Measurements from ENCODE around the gene OR51I2. TPM values are rescaled to one million over a fixed set of nuclear protein-coding genes. Genes with fewer than 3 reads are reported as not detected.

Gene OR51I2, protein sequence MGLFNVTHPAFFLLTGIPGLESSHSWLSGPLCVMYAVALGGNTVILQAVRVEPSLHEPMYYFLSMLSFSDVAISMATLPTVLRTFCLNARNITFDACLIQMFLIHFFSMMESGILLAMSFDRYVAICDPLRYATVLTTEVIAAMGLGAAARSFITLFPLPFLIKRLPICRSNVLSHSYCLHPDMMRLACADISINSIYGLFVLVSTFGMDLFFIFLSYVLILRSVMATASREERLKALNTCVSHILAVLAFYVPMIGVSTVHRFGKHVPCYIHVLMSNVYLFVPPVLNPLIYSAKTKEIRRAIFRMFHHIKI
- not detected for total RNA-seq
- long read RNA-seq: 0 reads

DNA sequence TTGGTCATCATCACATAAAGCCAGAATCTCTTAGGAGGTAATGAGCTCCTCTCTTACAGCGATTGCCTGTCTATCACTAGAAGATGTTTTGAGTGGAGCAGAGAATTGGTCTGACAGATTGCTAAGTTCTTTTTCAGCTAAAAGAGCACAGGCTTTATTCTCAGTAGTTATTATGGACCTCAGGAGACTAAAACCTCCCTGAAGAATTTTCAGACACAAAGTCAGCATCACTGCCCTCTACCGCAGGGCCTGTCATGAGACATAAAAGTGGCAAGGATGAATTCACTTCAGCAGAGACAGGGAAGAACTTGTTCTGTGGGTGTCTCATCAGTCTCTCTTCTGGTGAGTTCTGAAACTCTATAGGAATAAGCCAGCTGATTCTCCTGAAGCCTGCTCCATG lies at the start of gene OR51I2:
Gene OR51I2, plus strand, starts transcription at position 301 of the 400 bp plus-strand sequence. CDS start 4,166 bp downstream, outside the sequence.
- H3K36me3 ChIP-seq: no peaks in the 10 kb centered on the region
- DNase-seq (no peak), ATAC-seq (no peak)
- H3K27me3 ChIP-seq (ENCODE audit: low read depth): no peaks in the 10 kb centered on the region
- intact Hi-C loops (cut with DNase I): no loop called here
- H3K4me3 ChIP-seq: no peak within 1 kb of the TSS
- no peaks in the 10 kb centered on the region for H3K4me1 ChIP-seq
- H3K9me3 ChIP-seq: no peaks in the 10 kb centered on the region
- H3K27ac ChIP-seq: no peak within 1 kb of the TSS
- TF ChIP-seq, protein P1, sequence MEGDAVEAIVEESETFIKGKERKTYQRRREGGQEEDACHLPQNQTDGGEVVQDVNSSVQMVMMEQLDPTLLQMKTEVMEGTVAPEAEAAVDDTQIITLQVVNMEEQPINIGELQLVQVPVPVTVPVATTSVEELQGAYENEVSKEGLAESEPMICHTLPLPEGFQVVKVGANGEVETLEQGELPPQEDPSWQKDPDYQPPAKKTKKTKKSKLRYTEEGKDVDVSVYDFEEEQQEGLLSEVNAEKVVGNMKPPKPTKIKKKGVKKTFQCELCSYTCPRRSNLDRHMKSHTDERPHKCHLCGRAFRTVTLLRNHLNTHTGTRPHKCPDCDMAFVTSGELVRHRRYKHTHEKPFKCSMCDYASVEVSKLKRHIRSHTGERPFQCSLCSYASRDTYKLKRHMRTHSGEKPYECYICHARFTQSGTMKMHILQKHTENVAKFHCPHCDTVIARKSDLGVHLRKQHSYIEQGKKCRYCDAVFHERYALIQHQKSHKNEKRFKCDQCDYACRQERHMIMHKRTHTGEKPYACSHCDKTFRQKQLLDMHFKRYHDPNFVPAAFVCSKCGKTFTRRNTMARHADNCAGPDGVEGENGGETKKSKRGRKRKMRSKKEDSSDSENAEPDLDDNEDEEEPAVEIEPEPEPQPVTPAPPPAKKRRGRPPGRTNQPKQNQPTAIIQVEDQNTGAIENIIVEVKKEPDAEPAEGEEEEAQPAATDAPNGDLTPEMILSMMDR (IDR thresholded peaks at IDR 0.05): no peak

DNA sequence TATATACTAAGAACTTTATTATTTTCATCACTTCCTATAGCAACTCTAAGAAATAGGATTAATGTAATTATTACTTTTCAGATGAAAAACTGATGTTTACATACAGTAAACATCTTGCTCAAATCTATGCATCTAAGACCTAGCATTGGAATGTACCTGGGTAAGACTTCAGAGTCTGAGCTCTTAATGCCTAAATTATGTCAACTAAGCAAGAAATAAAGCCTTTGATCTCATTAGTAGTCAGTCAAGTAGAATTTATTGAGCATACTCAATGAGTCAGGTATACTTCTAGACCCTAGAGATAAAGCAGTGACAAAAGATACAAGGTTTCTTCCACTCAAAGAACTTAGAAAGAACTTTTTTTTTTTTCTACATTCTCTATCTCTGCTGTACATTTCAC lies 44.0 kb upstream of the OR51I2 start:
- TF ChIP-seq, protein P1 (IDR thresholded peaks at IDR 0.05): no peak
- ATAC-seq (no peak), DNase-seq (no peak)
- Histone ChIP-seq H3K4me3 (no peak overlapping the region), H3K27me3 (ENCODE audit: low read depth) (no peaks in the 10 kb centered on the region), H3K36me3 (no peaks in the 10 kb centered on the region), H3K9me3 (no peaks in the 10 kb centered on the region), H3K27ac (no peak overlapping the region), H3K4me1 (no peaks in the 10 kb centered on the region)
- intact Hi-C loops (cut with DNase I): no loop called here

DNA sequence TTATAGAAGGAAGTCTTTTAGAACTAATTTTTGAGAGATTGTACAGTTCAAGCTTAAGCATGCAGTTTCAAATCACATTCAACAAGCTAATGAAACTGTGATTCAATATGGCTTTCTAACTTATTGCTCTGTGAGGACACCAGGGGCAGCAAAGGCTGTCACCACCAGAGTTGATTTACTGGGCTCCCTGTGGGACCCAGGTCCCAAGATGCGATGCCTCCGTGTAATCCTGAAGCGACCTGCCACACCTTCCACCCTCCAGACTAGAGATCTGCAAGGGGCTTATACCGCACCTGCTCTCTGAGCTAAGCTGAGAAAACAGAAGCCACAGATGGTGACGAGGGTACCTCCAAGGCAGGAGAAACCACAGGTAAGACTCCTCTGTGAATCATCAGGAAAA lies 28.1 kb upstream of the OR51I2 start:
- intact Hi-C loops (cut with DNase I): no loop called here
- ATAC-seq (no peak), DNase-seq (no peak)
- TF ChIP-seq, protein P1 (IDR thresholded peaks at IDR 0.05): no peak
- no peaks in the 10 kb centered on the region for H3K4me1 ChIP-seq
- no peak overlapping the region for H3K27ac ChIP-seq
- no peak overlapping the region for H3K4me3 ChIP-seq
- H3K9me3 ChIP-seq: no peaks in the 10 kb centered on the region
- no peaks in the 10 kb centered on the region for H3K36me3 ChIP-seq
- H3K27me3 ChIP-seq (ENCODE audit: low read depth): no peaks in the 10 kb centered on the region

DNA sequence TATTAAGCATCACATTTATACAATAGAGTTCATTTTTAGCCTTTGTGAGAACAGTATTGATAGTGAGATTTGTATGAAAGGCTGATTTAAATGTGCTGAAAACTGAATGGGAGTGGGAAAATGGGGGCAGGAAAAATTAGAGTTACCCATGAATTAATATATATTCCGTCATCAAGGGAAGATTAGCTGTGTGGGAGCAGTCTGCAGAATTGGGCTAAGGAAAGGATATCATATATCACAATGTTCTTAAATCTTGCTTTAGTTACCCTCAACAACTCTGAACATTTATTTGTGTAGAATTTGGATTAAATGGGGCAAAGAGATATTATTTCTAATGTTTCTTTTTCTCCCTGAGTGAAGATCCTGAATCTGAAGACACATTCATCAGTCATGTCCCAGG lies 27.3 kb upstream of the OR51I2 start, which contains the start of gene OR51Q1:
Gene OR51Q1, plus strand, starts transcription at position 301 of the 400 bp plus-strand sequence. Its CDS starts 90 bp downstream, at position 391.
- Histone ChIP-seq H3K4me1 (no peaks in the 10 kb centered on the region), H3K9me3 (no peaks in the 10 kb centered on the region), H3K36me3 (no peaks in the 10 kb centered on the region), H3K4me3 (no peak within 1 kb of the TSS), H3K27me3 (ENCODE audit: low read depth) (no peaks in the 10 kb centered on the region), H3K27ac (no peak within 1 kb of the TSS)
- ATAC-seq: no peak
- DNase-seq: no peak
- intact Hi-C loops (cut with DNase I): no loop called here
- TF ChIP-seq, protein P1 (IDR thresholded peaks at IDR 0.05): no peak

DNA sequence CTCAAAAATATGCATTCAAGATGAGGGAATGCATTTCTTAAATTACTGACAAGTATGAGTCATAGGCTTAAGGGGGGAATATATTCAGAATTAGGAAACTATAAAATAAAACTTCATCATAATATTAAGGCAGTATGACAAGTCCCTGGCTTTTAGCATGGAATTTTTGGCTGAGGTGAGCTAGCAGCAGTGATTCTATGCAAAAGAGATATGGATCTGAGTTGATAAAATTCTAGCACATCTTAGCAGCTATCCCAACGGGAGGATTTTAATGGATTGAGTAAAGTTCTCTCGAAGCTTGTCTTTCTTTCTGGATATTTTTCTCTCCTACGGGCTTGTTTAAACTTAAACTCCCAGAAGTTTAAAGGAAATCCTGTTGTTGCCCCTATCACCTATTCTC lies 26.0 kb upstream of the OR51I2 start:
- Histone ChIP-seq H3K9me3 (no peaks in the 10 kb centered on the region), H3K36me3 (no peaks in the 10 kb centered on the region), H3K4me1 (no peaks in the 10 kb centered on the region), H3K27ac (no peak overlapping the region), H3K27me3 (ENCODE audit: low read depth) (no peaks in the 10 kb centered on the region), H3K4me3 (no peak overlapping the region)
- ATAC-seq (no peak), DNase-seq (no peak)
- intact Hi-C loops (cut with DNase I): no loop called here
- TF ChIP-seq, protein P1 (IDR thresholded peaks at IDR 0.05): no peak

Data from lower lobe of right lung (tissue), 2 donors.